Non-pigmented ciliary epithelial cell (primary cell): ENCODE data around the gene TIMM17A.
"Not testable (repeated sequence)": the region's sequence is repeated elsewhere in the genome, so short reads cannot be mapped to it uniquely, and the experiment has no call there.

Experiments
- DNase-seq: peaks from one replicate; pipeline ENCODE4 v3.0.0-alpha.2; 2010; ENCODE audit warnings: low read depth

Gene TIMM17A

DNA sequence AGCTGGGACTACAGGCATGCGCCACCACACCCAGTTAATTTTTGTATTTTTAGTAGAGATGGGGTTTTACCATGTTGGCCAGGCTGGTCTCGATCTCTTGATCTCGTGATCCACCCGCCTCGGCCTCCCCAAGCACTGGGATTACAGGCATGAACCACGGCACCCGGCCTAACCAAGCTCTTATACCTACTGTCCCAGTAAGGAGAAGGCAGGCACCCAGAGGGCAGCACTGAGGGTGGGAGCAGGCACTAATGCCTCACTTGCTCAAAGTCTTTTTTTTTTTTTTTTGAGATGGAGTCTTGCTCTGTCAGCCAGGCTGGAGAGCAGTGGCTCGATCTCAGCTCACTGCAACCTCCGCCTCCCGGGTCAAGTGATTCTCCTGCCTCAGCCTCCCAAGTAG, 15.0 kb upstream of the TIMM17A start:
- not testable (repeated sequence) for DNase-seq

DNA sequence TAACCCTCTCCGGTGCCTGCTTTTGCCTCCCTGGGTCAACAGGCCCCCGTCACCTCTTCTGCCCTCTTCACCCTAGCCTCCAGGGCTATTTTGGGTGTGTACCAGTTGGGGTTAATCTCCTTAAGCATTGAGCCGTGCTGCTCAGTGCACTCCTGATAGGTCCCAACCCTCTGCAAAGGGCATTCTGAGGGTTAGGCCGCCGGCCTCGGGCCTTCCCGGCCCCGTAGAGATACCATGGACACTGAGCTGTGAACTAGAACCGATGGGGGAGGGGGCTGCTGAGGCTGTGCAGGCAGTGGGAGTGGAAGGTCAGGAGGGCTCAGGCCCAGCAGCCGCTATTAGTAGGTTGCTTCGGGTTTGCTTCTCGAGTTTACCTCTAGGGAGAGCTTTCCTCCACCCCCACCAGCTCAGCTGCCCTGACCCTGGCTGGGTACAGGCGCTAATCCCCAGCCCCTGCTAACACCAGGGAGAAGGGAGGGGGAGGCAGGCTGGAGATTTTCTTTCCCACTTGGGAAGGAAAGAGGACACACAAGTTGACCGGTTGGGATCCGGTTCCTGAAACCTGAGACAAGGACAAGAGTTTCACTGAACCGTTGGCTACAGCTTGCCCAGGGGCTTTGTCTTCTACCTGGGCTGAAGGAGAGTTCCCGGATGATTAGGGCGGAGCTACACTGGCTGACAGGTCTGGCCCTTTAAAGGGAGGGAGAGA, 13.7 kb upstream of the TIMM17A start:
- no peak for DNase-seq

DNA sequence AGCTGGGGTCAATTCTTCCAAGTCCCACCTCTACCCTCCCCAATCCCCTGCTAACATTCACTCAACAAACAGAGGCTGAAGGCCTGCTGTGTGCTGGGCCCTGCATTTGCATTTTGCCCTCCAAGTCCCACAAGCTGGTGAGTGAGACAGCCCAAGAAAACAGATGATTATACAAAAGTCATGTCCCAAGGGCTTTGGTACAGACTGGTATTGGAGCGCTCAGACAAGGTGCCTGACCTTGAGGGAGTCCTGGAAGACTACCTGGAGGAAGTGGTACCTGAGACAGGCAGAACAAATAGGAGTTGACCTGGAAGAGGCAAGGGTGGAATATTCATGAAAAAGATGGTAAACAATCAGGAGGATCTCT, 13.2 kb upstream of the TIMM17A start:
- no peak for DNase-seq

DNA sequence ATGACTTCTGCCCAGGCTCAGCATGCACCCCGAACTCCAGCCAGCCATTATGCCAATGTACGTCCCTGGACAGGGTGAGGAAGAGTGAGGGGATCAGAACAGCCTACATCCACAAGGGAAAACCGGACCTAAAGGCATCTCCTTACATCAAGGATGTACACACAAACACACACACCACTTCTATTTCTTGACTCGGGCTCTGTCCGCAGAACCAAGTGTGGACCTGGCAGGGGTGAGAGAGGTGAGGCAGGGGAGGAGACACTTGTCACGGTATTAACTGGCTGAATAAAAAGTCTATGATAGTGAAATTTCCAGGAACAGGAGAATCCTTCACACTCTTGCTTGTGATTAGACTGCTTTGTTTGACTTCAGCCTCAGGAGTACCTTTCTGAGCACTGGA, 11.3 kb upstream of the TIMM17A start:
- DNase-seq: no peak

DNA sequence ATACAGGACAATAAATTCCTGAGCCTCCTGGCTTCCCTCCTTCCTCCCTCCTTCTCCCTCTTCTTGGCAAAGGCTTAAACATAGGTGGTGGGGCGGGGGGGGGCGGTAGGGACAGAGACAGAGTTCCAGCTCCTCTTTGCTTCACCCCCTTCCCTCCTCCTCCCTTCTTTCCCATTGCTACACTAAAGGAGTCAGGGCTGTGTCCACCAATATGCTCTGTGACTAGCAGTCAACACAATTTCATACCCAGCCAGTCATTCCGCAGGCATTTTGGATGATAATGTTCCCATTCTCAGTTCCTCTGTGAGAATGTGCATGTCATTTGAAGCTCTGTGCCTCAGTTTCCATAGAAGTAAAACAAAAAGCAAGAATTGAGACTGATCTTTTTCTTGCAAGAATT, 10.7 kb upstream of the TIMM17A start:
- DNase-seq: no peak

DNA sequence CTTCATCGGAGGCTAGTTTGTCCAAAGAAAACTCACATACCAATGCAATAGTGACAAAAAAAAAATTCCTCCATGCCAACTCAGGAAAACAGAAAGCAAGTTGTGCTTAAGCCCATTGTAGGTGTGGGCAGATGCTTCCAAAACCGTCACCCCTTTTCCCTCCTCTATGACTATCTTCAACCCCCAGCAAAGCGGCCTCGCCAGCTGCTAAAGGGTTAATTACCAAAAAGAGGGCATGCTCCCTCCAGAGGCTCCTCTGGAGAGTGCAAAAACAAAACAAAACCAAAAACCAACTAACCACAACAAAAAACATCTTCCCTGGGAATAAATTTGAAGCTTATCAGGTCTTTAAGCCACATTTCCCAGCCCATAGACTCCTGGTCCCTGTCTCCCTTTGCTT, 10.1 kb upstream of the TIMM17A start:
- no peak for DNase-seq

DNA sequence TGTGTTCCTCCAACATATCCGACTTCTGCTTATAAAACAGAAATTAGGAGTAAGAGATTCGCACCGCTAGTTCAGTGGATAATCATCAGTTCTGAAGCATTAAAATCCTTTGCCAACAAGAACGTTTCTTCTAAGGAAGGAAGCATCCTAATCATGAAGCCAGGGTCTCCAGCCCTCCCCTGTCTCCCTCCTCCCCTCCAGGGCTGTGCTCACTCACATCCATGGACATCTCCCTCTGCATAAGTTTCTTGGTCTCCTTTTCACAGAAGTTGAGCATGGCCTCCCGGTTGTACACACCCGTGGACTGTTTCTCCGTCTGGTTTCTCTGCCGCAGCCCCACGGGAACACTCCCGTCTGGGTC, 9.5 kb upstream of the TIMM17A start:
- DNase-seq: no peak

DNA sequence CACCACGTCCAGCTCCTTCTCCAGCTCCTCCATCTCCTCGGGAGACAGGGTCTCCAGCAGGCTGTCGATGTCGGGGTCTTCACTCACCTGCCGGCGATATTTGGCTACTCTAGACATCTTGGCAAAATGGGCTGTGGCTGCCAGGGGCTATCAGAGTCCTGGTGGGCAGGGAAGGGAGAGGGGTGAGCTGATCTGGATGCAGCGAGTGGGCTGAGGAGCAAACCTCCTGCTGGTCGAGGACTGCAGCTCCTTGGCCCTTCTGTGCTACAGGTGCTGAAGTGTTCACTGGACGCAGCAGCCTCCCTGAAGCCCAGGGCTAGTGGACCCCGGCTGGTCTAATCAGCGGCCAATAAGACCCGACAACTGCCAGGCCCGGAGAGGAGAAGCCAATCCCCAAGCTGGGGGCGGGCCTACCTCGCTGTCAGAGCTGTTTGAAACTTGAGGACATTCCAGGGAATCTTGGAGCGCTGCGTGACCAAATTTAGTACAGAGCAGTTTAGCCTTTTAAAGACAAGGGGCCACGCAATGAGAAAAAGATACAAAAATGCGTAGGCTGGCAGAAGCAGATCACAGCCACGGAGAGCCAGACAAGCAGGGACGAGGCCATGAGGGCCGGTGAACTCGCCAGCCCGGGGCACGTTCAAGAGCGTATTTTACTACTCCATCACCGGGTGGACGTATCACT, 8.9 kb upstream of the TIMM17A start, which contains the start of gene LMOD1:
LMOD1 (minus strand) TSS at position 325 of the 685 bp plus-strand sequence; CDS start at position 117, 208 bp downstream.
- peak; percentile 82 for DNase-seq

DNA sequence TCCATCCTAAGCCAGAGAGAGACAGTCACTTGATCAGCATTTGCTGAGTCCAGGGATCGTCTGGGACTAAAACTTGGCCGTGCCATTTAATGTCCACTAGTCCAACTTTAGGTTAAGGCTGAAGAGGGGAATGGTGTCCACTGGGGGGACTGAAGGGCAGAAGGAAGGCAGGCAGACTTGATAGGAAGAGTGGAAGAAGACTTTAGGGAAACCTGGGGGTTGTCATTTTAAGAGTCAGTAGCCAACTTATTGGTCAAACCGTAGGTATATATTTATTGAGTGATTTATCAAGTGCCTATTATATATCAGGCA, 7.7 kb upstream of the TIMM17A start:
- no peak for DNase-seq

DNA sequence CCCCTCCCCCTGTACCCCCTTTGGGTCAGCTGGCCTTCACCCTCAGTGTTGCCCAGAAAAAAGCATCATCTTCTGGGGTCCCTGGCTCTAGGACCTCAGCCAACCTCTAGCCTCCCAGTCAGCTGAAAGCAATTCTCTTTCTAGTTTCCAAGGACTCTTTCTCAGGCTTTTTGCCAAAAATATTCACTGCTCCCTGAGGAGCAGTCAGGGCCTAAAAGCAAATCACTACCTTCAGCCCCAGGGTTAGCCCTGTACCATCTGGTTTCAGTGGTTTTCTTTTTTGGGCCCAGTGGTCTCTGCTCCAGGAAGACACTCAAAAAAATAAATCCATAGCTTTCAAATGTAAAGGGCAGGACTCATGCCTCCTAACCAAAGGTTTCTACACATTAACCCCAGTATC, 5.8 kb upstream of the TIMM17A start:
- no peak for DNase-seq

DNA sequence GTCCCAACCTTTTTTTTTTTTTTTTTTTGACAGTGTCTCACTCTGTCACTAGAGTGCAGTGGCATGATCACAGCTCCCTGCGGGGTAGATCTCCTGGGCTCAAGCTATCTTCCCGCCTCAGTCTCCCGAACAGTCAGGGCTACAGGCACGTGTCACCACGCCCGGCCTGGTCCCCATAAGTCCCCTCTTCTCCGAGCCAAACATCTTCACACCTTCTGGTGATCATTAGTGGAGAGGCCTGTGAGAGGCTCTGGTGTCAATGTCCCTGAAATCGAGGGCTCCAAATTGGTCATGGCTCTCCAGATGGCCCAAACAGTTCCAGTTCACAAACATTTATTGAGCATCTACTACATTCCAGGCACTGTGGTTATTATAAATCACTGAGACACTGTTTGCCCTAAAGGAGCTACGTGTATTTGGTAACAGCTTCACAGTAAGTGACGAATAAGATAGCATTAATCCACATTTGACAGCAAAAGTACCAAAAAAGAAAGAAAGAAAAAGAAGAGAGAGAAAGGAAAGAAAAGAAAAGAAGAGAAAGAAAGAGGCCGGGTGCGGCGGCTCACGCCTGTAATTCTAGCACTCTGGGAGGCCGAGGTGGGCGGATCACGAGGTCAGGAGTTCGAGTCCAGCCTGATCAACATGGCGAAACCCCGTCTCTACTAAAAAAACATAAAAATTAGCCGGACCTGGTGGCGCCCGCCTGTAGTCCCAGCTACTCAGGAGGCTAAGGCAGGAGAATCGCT, 867 bp upstream of the TIMM17A start:
- DNase-seq: no peak

DNA sequence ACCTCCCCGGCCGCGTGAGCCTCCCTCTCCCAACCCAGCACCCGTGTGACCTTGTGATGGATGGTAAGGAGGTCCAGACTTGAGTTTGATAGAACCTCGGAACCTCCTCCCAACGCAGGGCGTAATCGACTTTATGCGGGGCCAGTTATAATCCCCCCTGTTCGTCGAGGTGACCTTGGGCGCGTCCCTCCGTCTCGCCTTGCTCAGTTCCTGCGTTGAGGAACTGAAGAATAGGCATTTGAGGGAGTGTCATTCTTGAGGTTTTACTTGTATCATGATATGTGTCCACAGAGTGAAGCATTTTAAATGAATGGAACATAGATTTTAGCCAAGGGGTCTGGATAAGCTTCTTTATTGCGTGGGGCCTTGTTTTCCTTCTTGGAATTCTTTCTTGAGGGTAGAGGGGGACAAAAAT, 433 bp downstream of the TIMM17A start:
- DNase-seq: no peak

DNA sequence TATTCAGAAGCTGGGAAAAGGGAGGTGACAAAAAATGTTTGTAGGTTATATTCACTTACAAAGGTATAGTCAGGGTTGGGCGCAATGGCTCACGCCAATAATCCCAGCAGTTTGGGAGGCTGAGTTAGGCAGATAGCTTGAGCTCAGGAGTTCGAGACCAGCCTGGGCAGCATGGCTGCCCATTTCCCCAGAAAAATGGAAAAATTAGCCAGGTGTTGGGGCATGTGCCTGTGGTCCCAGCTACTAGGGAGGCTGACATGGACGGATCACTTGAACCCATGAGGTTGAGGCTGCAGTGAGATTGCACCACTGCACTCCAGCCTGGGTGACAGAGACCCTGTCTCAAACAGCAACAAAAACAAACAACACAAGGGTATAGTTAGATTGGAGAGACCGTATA, 3.0 kb downstream of the TIMM17A start:
- DNase-seq: no peak

DNA sequence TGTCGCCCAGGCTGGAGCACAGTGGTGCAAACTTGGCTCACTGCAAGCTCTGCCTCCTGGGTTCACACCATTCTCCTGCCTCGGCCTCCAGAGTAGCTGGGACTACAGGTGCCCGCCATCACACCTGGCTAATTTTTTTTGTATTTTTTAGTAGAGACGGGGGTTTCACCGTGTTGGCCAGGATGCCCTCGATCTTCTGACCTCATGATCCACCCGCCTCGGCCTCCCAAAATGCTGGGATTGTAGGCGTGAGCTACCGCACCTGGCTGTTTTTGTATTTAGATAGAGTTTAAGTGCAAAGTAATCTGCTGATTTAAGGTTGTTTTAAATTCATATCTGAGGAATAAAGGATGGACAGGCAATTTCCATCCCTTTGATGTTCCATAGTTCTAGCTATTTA, 7.1 kb downstream of the TIMM17A start:
- not testable (repeated sequence) for DNase-seq

DNA sequence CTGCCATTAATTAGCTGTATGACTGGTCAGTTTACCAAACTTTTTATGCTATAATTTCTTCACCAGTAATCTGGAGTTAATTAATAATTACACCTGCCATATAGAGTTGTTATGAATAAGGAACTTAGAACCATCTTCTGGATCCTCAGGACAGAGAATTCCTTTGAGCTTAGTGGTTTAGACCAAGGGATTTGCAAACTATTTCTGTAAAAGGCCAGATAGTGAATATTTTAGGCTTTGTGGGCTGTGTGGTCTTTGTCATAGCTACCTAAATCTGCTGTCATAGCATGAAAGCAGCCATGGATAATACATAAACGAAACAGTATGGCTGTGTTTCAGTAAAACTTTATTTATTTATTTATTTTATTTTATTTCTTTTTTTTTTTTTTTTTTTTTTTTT, 9.0 kb downstream of the TIMM17A start:
- no peak for DNase-seq

DNA sequence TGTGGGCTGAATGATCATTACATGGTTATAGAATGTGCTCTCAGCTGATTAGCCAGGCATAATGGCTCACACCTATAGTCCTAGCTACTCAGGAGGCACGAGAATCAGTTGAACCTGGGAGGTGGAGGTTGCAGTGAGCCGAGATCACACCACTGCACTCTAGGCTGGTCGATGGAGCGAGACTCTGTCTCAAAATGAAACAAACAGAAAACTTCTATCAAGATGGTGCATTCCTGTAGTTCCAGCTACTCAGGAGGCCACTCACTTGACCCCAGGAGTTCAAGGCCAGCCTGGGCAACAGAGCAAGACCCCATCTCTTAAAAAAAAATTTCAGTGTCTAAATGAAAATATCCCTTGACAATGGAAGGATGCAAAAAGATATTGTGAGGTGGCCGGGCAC, 10.9 kb downstream of the TIMM17A start:
- no peak for DNase-seq

DNA sequence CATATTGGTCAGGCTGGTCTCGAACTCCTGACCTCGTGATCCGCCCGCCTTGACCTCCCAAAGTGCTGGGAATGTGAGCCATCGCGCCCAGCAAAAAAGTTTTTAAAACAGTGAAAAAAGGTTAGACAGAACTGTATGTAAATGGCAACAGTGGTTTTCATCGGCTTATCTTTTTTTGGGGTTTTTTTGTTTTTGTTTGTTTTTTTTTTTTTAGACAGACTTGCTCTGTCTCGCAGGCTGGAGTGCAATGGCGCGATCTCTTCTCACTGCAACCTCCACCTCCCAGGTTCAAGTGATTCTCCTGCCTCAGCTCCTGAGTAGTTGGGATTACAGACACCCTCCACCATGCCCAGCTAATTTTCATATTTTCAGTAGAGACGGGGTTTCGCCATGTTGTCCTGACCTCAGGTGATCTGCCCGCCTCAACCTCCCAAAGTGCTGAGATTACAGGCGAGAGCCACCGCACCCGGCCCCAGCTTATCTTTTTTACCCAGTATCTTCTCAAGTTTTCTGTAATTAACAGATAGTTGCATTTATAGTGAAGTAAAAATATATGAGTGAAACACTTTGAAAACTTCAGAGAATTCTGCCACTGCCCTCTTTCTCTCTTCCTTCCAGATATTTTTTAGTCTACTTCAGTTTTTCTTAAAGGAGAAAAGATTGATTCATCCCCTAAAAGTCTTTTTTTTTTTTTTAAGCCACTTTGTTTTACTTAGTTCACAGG, 13.1 kb downstream of the TIMM17A start:
- no peak for DNase-seq

DNA sequence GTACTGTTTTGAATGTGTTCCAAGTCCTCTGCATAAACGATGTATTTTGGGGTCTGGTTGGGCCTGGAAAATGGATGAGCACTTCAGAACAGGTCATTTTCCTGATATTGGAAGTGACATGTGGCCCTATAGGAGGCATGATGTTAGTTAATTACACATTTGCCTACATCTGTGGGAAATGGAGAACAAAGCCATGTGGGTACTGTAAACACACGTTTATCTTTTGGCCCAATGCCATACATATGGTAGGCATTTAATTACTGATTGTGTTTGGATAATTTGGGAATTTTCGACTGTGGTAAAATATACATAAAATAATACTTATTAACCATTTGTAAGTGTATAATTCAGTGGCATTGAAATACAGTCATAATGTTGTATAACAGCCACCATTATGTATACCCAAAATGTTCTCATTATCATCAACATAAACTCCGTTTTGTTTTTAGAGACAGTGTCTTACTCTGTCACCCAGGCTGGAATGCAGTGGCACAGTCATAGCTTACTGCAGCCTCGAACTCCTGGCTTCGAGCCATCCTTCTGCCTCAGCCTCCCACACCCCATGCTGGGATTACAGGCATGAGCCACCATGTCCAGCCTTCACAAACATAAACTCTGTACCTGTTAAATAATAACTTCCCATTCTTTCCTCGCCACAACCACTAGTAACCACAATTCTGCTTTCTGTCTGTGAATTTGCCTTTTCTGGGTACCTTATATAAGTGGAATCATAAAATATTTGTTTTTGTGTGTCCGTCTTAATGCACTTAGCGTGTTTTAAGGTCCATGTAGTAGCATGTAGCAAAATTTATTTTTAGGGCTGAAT, 15.2 kb downstream of the TIMM17A start:
- no peak for DNase-seq

DNA sequence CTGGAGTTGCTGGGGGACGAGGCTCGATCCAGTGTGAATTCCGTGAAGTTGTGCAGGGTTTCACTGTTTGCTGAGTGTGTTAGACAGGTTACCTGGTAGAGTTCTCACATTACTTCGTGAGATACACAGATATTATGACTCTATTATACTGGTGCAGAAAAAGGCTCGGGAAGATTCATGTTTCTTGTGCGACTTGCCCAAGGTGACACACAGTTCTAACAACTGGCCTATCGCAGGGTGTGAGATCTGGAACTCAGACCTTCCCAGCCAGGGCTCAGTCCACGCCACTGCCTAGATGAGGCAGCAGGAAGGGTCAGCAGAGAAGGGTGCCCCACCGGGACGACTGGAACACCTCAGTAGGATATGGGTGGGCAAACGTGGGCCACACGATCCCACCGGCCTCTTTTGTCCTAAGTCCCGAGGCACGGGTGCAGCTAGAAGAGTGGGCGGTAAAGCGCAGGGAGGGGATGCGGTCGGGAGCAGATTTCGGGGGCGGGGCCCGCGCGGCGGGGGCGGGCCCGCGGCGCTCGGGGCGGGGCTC, 26.8 kb downstream of the TIMM17A start:
- no peak for DNase-seq

DNA sequence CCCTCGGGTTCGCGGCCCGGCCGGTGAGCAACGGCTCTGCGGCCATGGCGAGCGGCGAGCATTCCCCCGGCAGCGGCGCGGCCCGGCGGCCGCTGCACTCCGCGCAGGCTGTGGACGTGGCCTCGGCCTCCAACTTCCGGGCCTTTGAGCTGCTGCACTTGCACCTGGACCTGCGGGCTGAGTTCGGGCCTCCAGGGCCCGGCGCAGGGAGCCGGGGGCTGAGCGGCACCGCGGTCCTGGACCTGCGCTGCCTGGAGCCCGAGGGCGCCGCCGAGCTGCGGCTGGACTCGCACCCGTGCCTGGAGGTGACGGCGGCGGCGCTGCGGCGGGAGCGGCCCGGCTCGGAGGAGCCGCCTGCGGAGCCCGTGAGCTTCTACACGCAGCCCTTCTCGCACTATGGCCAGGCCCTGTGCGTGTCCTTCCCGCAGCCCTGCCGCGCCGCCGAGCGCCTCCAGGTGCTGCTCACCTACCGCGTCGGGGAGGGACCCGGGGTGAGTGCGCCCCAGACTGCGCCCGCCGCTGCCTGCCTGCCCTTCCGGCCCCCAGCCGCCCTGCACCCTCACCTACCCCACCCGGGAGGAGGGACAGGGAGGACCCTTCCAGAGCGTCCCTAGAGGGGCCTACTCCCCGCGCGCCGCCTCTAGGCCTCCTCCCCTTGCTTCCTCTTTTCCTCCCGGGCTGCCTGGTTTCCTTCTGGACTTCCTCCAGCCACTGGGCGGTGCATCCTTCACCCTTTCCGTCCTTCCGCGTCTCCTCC, 27.5 kb downstream of the TIMM17A start, which contains the start of gene RNPEP:
RNPEP (plus strand) TSS at position 26 of the 757 bp plus-strand sequence; CDS start at position 45, 19 bp downstream.
- DNase-seq: no peak

DNA sequence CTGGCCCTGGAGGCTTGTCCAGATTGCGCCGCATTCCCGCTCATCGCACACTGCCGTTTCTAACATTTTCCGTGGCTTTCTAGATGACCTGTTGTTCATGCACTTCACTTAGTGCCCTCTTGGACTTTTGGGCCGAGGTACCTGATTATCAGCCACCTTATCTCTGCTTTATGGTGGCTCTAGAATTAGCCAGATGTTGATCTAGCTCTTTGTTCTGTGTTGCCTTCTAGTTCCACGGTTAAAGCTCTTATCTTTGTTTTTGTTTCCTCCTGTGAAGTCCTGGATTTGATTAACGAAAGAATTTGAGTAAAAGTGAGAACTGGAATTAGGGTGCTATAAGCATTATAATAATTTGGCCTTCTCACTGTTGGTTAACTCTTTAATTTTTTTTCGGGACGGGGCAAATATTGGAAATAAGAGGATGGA, 28.1 kb downstream of the TIMM17A start:
- no peak for DNase-seq
